KMS-11 (cell line): ENCODE results near the gene USP37.

ENCODE experiments used
- H2AFZ ChIP-seq: fragments of 200-600 bp; sonication (generic); 2 replicates; pipeline ENCODE4 v1.6.1; 2016; ENCODE audit warnings: antibody characterized with exemption, mixed run types, low read depth
- H3K27ac ChIP-seq: fragments of 200-600 bp; sonication (generic); 2 replicates; pipeline ENCODE4 v1.6.1; 2016; ENCODE audit warnings: mild to moderate bottlenecking, mixed run types
- H3K27me3 ChIP-seq: fragments of 200-600 bp; sonication (generic); 2 replicates; pipeline ENCODE4 v1.6.1; 2017; ENCODE audit warnings: mild to moderate bottlenecking, low read depth, mixed run types, moderate library complexity; ENCODE audit not compliant: insufficient read depth
- H3K36me3 ChIP-seq: fragments of 200-600 bp; sonication (generic); 2 replicates; pipeline ENCODE4 v1.6.1; 2017; ENCODE audit warnings: mild to moderate bottlenecking, mixed run types; ENCODE audit not compliant: insufficient read depth
- H3K4me1 ChIP-seq: fragments of 200-600 bp; sonication (generic); 2 replicates; pipeline ENCODE4 v1.6.1; 2016; ENCODE audit warnings: mild to moderate bottlenecking, low read depth, mixed run types; ENCODE audit not compliant: poor library complexity, severe bottlenecking
- H3K4me2 ChIP-seq: fragments of 200-600 bp; sonication (generic); 2 replicates; pipeline ENCODE4 v1.7.0; 2016; ENCODE audit warnings: mild to moderate bottlenecking, mixed run types
- H3K4me3 ChIP-seq: fragments of 200-600 bp; sonication (generic); IDR thresholded peaks from 2 replicates; pipeline ENCODE4 v1.6.1; 2017; ENCODE audit warnings: low read depth, low read length, mixed read lengths; ENCODE audit not compliant: insufficient read depth
- H3K79me2 ChIP-seq: fragments of 200-600 bp; sonication (generic); 2 replicates; pipeline ENCODE4 v1.6.1; 2016; ENCODE audit warnings: low read depth, mixed run types; ENCODE audit not compliant: insufficient read depth
- H3K9ac ChIP-seq: fragments of 200-600 bp; sonication (generic); 2 replicates; pipeline ENCODE4 v1.6.1; 2016; ENCODE audit warnings: mild to moderate bottlenecking, mixed run types
- H4K20me1 ChIP-seq: fragments of 200-600 bp; sonication (generic); 2 replicates; pipeline ENCODE4 v1.6.1; 2016; ENCODE audit warnings: mild to moderate bottlenecking, mixed run types; ENCODE audit not compliant: insufficient read depth
- CTCF ChIP-seq: fragments of 200-600 bp; sonication (generic); conservative IDR thresholded peaks from 2 replicates; pipeline ENCODE4 v1.6.1; 2017; ENCODE audit warnings: low read depth, mild to moderate bottlenecking, antibody characterized with exemption, low read length, moderate library complexity, mixed read lengths

The USP37 gene

GRCh38 chr2:218431878-218432277 is 136.3 kb downstream of the USP37 start:
- no peaks in the 10 kb centered on the region for H4K20me1 ChIP-seq
- no peaks in the 10 kb centered on the region for H3K36me3 ChIP-seq
- no peaks in the 10 kb centered on the region for H3K27me3 ChIP-seq
- H3K27ac ChIP-seq: no peak overlapping the region
- H3K4me2 ChIP-seq: no peak overlapping the region
- no peak overlapping the region for H2AFZ ChIP-seq
- H3K9ac ChIP-seq: no peak overlapping the region
- no peak overlapping the region for H3K4me3 ChIP-seq
- H3K4me1 ChIP-seq: no peaks in the 10 kb centered on the region
- H3K79me2 ChIP-seq: no peaks in the 10 kb centered on the region
- no peak for TF ChIP-seq CTCF

GRCh38 chr2:218430721-218431120 is 137.4 kb downstream of the USP37 start:
- Histone ChIP-seq H3K4me3 (no peak overlapping the region), H3K79me2 (no peaks in the 10 kb centered on the region), H3K27ac (no peak overlapping the region), H3K36me3 (no peaks in the 10 kb centered on the region), H3K4me2 (no peak overlapping the region), H3K4me1 (no peaks in the 10 kb centered on the region), H2AFZ (no peak overlapping the region), H3K27me3 (no peaks in the 10 kb centered on the region), H3K9ac (no peak overlapping the region), H4K20me1 (no peaks in the 10 kb centered on the region)
- TF ChIP-seq CTCF: no peak

- Histone ChIP-seq H3K4me2 (no peak overlapping the region), H3K79me2 (no peaks in the 10 kb centered on the region), H4K20me1 (no peaks in the 10 kb centered on the region), H3K27me3 (no peaks in the 10 kb centered on the region), H3K4me1 (no peaks in the 10 kb centered on the region), H3K27ac (no peak overlapping the region), H2AFZ (no peak overlapping the region), H3K9ac (no peak overlapping the region), H3K4me3 (no peak overlapping the region), H3K36me3 (no peaks in the 10 kb centered on the region)
- TF ChIP-seq CTCF: no peak
Measured at GRCh38 chr2:218429911-218430692, 138.0 kb downstream of the USP37 start.

- Histone ChIP-seq H3K4me2 (no peak overlapping the region), H2AFZ (no peak overlapping the region), H3K27ac (no peak overlapping the region), H3K27me3 (no peaks in the 10 kb centered on the region), H3K9ac (no peak overlapping the region), H4K20me1 (no peaks in the 10 kb centered on the region), H3K4me1 (no peaks in the 10 kb centered on the region), H3K79me2 (no peaks in the 10 kb centered on the region), H3K4me3 (no peak overlapping the region), H3K36me3 (no peaks in the 10 kb centered on the region)
- TF ChIP-seq CTCF: no peak
Measured at GRCh38 chr2:218428846-218429558, 139.1 kb downstream of the USP37 start.
